GM10248 (cell line): ENCODE results near the gene CCL18.

Source experiments
- CTCF ChIA-PET: fragments of 300-600 bp; sonication (Branson Sonifier 250); formaldehyde crosslinking; extraction: SDS; loops from one replicate; lab custom pipeline; 2021; ENCODE audit warnings: antibody characterized with exemption; lab: Yijun Ruan, JAX
- POLR2A ChIA-PET: fragments of 350-650 bp; sonication (Branson Sonifier 250); formaldehyde crosslinking; extraction: SDS; loops from one replicate; lab custom pipeline; 2020; ENCODE audit warnings: antibody characterized with exemption; lab: Yijun Ruan, JAX
- DNase-seq: peaks from one replicate; pipeline ENCODE4 v3.0.0; 2012; ENCODE audit errors: extremely low spot score
- CTCF ChIP-seq: IDR thresholded peaks from 2 replicates; pipeline ENCODE4 v1.5.1; 2012; ENCODE audit warnings: mild to moderate bottlenecking, low read depth; ENCODE audit errors: extremely low read depth, missing control alignments, control extremely low read depth

CCL18 gene

GRCh38 chr17:36027761-36028160 lies 36.3 kb upstream of the CCL18 start:
- ChIA-PET POLR2A (no interaction called here), CTCF (no interaction called here)
- no peak for TF ChIP-seq CTCF
- DNase-seq = no peak

- no peak for DNase-seq
- ChIA-PET CTCF (interaction anchor here (0.8 kb wide), 1 partner anchor 14 kb away, joined by 3 read pairs; no protein-coding TSS in a partner anchor), POLR2A (no interaction called here)
- no peak for TF ChIP-seq CTCF
Observed at GRCh38 chr17:36030956-36031355, 33.1 kb upstream of the CCL18 start.

GRCh38 chr17:36034127-36034526 lies 29.9 kb upstream of the CCL18 start:
- ChIA-PET CTCF (interaction anchor here (2.3 kb wide), 1 partner anchor 38 kb away, joined by 9 read pairs; no protein-coding TSS in a partner anchor), POLR2A (no interaction called here)
- no peak for DNase-seq
- TF ChIP-seq CTCF = no peak

- POLR2A ChIA-PET = no interaction called here
Observed at GRCh38 chr17:36036235-36036634, 27.8 kb upstream of the CCL18 start.

GRCh38 chr17:36048066-36048465 lies 16.0 kb upstream of the CCL18 start:
- ChIA-PET POLR2A (no interaction called here), CTCF (interaction anchor here (0.9 to 2.3 kb wide), 3 partner anchors 10 to 79 kb away, joined by 3 to 9 read pairs (median 6); no protein-coding TSS in a partner anchor)
- no peak for TF ChIP-seq CTCF
- DNase-seq = no peak

More at GRCh38 chr17:36036235-36036634, 27.8 kb upstream of the CCL18 start:
- DNase-seq = no peak
- CTCF ChIA-PET = interaction anchor here (1.5 to 2.3 kb wide), 2 partner anchors 36 to 67 kb away, joined by 4 to 9 read pairs; no protein-coding TSS in a partner anchor
- TF ChIP-seq CTCF = no peak

GRCh38 chr17:36049643-36050042 lies 14.4 kb upstream of the CCL18 start:
- CTCF ChIA-PET = interaction anchor here (2.3 kb wide), 1 partner anchor 23 kb away, joined by 9 read pairs; no protein-coding TSS in a partner anchor

More at GRCh38 chr17:36049643-36050042, 14.4 kb upstream of the CCL18 start:
- DNase-seq = no peak
- TF ChIP-seq CTCF = no peak
- POLR2A ChIA-PET = no interaction called here
